Measurements from ENCODE around the gene PIBF1.
"Not testable (repeated sequence)": the region's sequence is repeated elsewhere in the genome, so short reads cannot be mapped to it uniquely, and the experiment has no call there.

PIBF1 gene

GRCh38 chr13:72908416-72908815 is 126.5 kb downstream of the PIBF1 start:
- Histone ChIP-seq H3K27me3 (ENCODE audit: insufficient read depth, low read length) (no peaks in the 10 kb centered on the region), H3K4me1 (ENCODE audit: control insufficient read depth, insufficient read depth, low read length, unreplicated experiment) (no peaks in the 10 kb centered on the region), H2AFZ (ENCODE audit: low read length, unreplicated experiment) (no peak overlapping the region), H3K27ac (ENCODE audit: low read depth, low read length) (no peak overlapping the region), H3K36me3 (ENCODE audit: insufficient read depth, low read length) (peaks cover 3% of the 10 kb centered on the region), H3K4me3 (ENCODE audit: low read depth, low read length) (no peak overlapping the region), H3K79me2 (ENCODE audit: control insufficient read depth, insufficient read depth, low read length, unreplicated experiment) (no peaks in the 10 kb centered on the region)

- Histone ChIP-seq H3K4me3 (ENCODE audit: low read depth, low read length) (no peak overlapping the region), H3K27ac (ENCODE audit: low read depth, low read length) (no peak overlapping the region), H2AFZ (ENCODE audit: low read length, unreplicated experiment) (no peak overlapping the region), H3K4me1 (ENCODE audit: control insufficient read depth, insufficient read depth, low read length, unreplicated experiment) (no peaks in the 10 kb centered on the region), H3K27me3 (ENCODE audit: insufficient read depth, low read length) (no peaks in the 10 kb centered on the region), H3K79me2 (ENCODE audit: control insufficient read depth, insufficient read depth, low read length, unreplicated experiment) (no peaks in the 10 kb centered on the region), H3K36me3 (ENCODE audit: insufficient read depth, low read length) (peaks cover 3% of the 10 kb centered on the region)
These were observed 130.0 kb downstream of the PIBF1 start for GRCh38 chr13:72911981-72912380.

GRCh38 chr13:72920097-72920496 is 138.2 kb downstream of the PIBF1 start:
- Histone ChIP-seq H3K27ac (ENCODE audit: low read depth, low read length) (no peak overlapping the region), H3K79me2 (ENCODE audit: control insufficient read depth, insufficient read depth, low read length, unreplicated experiment) (no peaks in the 10 kb centered on the region), H3K36me3 (ENCODE audit: insufficient read depth, low read length) (peaks cover 9% of the 10 kb centered on the region; the same call in 1 of the 2 replicates), H3K27me3 (ENCODE audit: insufficient read depth, low read length) (no peaks in the 10 kb centered on the region), H3K4me3 (ENCODE audit: low read depth, low read length) (no peak overlapping the region), H2AFZ (ENCODE audit: low read length, unreplicated experiment) (no peak overlapping the region), H3K4me1 (ENCODE audit: control insufficient read depth, insufficient read depth, low read length, unreplicated experiment) (no peaks in the 10 kb centered on the region)

GRCh38 chr13:72931311-72931710 is 149.4 kb downstream of the PIBF1 start:
- Histone ChIP-seq H3K4me3 (ENCODE audit: low read depth, low read length) (no peak overlapping the region), H3K27ac (ENCODE audit: low read depth, low read length) (no peak overlapping the region), H3K79me2 (ENCODE audit: control insufficient read depth, insufficient read depth, low read length, unreplicated experiment) (no peaks in the 10 kb centered on the region), H3K27me3 (ENCODE audit: insufficient read depth, low read length) (no peaks in the 10 kb centered on the region), H2AFZ (ENCODE audit: low read length, unreplicated experiment) (no peak overlapping the region), H3K4me1 (ENCODE audit: control insufficient read depth, insufficient read depth, low read length, unreplicated experiment) (no peaks in the 10 kb centered on the region), H3K36me3 (ENCODE audit: insufficient read depth, low read length) (no peaks in the 10 kb centered on the region; the same call in 1 of the 2 replicates)

GRCh38 chr13:72932250-72932649 is 150.3 kb downstream of the PIBF1 start:
- no peaks in the 10 kb centered on the region for H3K79me2 ChIP-seq (ENCODE audit: control insufficient read depth, insufficient read depth, low read length, unreplicated experiment)
- no peak overlapping the region for H3K27ac ChIP-seq (ENCODE audit: low read depth, low read length)
- H3K27me3 ChIP-seq (ENCODE audit: insufficient read depth, low read length): no peaks in the 10 kb centered on the region
- H3K36me3 ChIP-seq (ENCODE audit: insufficient read depth, low read length): no peaks in the 10 kb centered on the region; the same call in 1 of the 2 replicates
- no peaks in the 10 kb centered on the region for H3K4me1 ChIP-seq (ENCODE audit: control insufficient read depth, insufficient read depth, low read length, unreplicated experiment)
- no peak overlapping the region for H2AFZ ChIP-seq (ENCODE audit: low read length, unreplicated experiment)
- no peak overlapping the region for H3K4me3 ChIP-seq (ENCODE audit: low read depth, low read length)

- not testable (repeated sequence) for H3K36me3 ChIP-seq (ENCODE audit: insufficient read depth, low read length); H3K4me3 ChIP-seq (ENCODE audit: low read depth, low read length)
These were observed 164.3 kb downstream of the PIBF1 start for GRCh38 chr13:72946267-72946666.

GRCh38 chr13:72952529-72953141 is 170.7 kb downstream of the PIBF1 start:
- no peaks in the 10 kb centered on the region for H3K79me2 ChIP-seq (ENCODE audit: control insufficient read depth, insufficient read depth, low read length, unreplicated experiment)

More at GRCh38 chr13:72946267-72946666, 164.3 kb downstream of the PIBF1 start:
- not testable (repeated sequence) for H3K4me1 ChIP-seq (ENCODE audit: control insufficient read depth, insufficient read depth, low read length, unreplicated experiment); H2AFZ ChIP-seq (ENCODE audit: low read length, unreplicated experiment); H3K27ac ChIP-seq (ENCODE audit: low read depth, low read length); H3K27me3 ChIP-seq (ENCODE audit: insufficient read depth, low read length); H3K79me2 ChIP-seq (ENCODE audit: control insufficient read depth, insufficient read depth, low read length, unreplicated experiment)

GRCh38 chr13:72953391-72953965 is 171.5 kb downstream of the PIBF1 start:
- Histone ChIP-seq H3K79me2 (ENCODE audit: control insufficient read depth, insufficient read depth, low read length, unreplicated experiment) (no peaks in the 10 kb centered on the region), H2AFZ (ENCODE audit: low read length, unreplicated experiment) (no peak overlapping the region), H3K4me1 (ENCODE audit: control insufficient read depth, insufficient read depth, low read length, unreplicated experiment) (no peaks in the 10 kb centered on the region), H3K27ac (ENCODE audit: low read depth, low read length) (no peak overlapping the region), H3K27me3 (ENCODE audit: insufficient read depth, low read length) (no peaks in the 10 kb centered on the region), H3K4me3 (ENCODE audit: low read depth, low read length) (no peak overlapping the region), H3K36me3 (ENCODE audit: insufficient read depth, low read length) (0 out of 2 replicates have a peak, but pooled peaks cover 3% of the 10 kb centered on the region)

More at GRCh38 chr13:72952529-72953141, 170.7 kb downstream of the PIBF1 start:
- no peak overlapping the region for H2AFZ ChIP-seq (ENCODE audit: low read length, unreplicated experiment)
- 0 out of 2 replicates have a peak, but pooled peaks cover 3% of the 10 kb centered on the region for H3K36me3 ChIP-seq (ENCODE audit: insufficient read depth, low read length)
- H3K4me1 ChIP-seq (ENCODE audit: control insufficient read depth, insufficient read depth, low read length, unreplicated experiment): no peaks in the 10 kb centered on the region
- no peaks in the 10 kb centered on the region for H3K27me3 ChIP-seq (ENCODE audit: insufficient read depth, low read length)
- H3K4me3 ChIP-seq (ENCODE audit: low read depth, low read length): no peak overlapping the region
- no peak overlapping the region for H3K27ac ChIP-seq (ENCODE audit: low read depth, low read length)

GRCh38 chr13:72959643-72960042 is 177.7 kb downstream of the PIBF1 start:
- Histone ChIP-seq H3K27me3 (ENCODE audit: insufficient read depth, low read length) (no peaks in the 10 kb centered on the region), H3K4me3 (ENCODE audit: low read depth, low read length) (no peak overlapping the region), H3K79me2 (ENCODE audit: control insufficient read depth, insufficient read depth, low read length, unreplicated experiment) (no peaks in the 10 kb centered on the region), H2AFZ (ENCODE audit: low read length, unreplicated experiment) (no peak overlapping the region), H3K4me1 (ENCODE audit: control insufficient read depth, insufficient read depth, low read length, unreplicated experiment) (no peaks in the 10 kb centered on the region), H3K36me3 (ENCODE audit: insufficient read depth, low read length) (no peaks in the 10 kb centered on the region), H3K27ac (ENCODE audit: low read depth, low read length) (peak overlapping the region; percentile 68)

GRCh38 chr13:72960114-72960513 is 178.2 kb downstream of the PIBF1 start:
- Histone ChIP-seq H3K36me3 (ENCODE audit: insufficient read depth, low read length) (no peaks in the 10 kb centered on the region), H3K4me1 (ENCODE audit: control insufficient read depth, insufficient read depth, low read length, unreplicated experiment) (no peaks in the 10 kb centered on the region), H3K4me3 (ENCODE audit: low read depth, low read length) (no peak overlapping the region), H3K27ac (ENCODE audit: low read depth, low read length) (peak overlapping the region; percentile 38; the same call in 1 of the 2 replicates), H3K79me2 (ENCODE audit: control insufficient read depth, insufficient read depth, low read length, unreplicated experiment) (no peaks in the 10 kb centered on the region), H3K27me3 (ENCODE audit: insufficient read depth, low read length) (no peaks in the 10 kb centered on the region), H2AFZ (ENCODE audit: low read length, unreplicated experiment) (no peak overlapping the region)

GRCh38 chr13:72960541-72960940 is 178.6 kb downstream of the PIBF1 start:
- no peak overlapping the region for H3K4me3 ChIP-seq (ENCODE audit: low read depth, low read length)
- H2AFZ ChIP-seq (ENCODE audit: low read length, unreplicated experiment): no peak overlapping the region
- H3K79me2 ChIP-seq (ENCODE audit: control insufficient read depth, insufficient read depth, low read length, unreplicated experiment): no peaks in the 10 kb centered on the region
- no peaks in the 10 kb centered on the region for H3K36me3 ChIP-seq (ENCODE audit: insufficient read depth, low read length)
- H3K4me1 ChIP-seq (ENCODE audit: control insufficient read depth, insufficient read depth, low read length, unreplicated experiment): no peaks in the 10 kb centered on the region
- no peaks in the 10 kb centered on the region for H3K27me3 ChIP-seq (ENCODE audit: insufficient read depth, low read length)
- H3K27ac ChIP-seq (ENCODE audit: low read depth, low read length): no peak overlapping the region

All from ACC112 (cell line).